K562 (cell line): ENCODE data around the gene TRIM44. TPM values are rescaled to one million over a fixed set of nuclear protein-coding genes. Genes with fewer than 3 reads are reported as not detected.

Experiments
- ATAC-seq: fragments of 200-7000 bp; cut with Tn5 transposase; 3 replicates; pipeline ENCODE4 v1.9.1; 2020; ENCODE audit warnings: moderate library complexity
- BruUV-seq: library from RNA; stranded (reverse); fragments of 400-500 nt; replicated peaks from 2 replicates; lab custom pipeline; 2021; lab: Mats Ljungman, UMichigan
- CTCF ChIA-PET: fragments of 300-600 bp; formaldehyde crosslinking; extraction: SDS; loops from one replicate; lab custom pipeline; 2021; ENCODE audit warnings: low intra/inter-chr PET ratio; lab: Yijun Ruan, JAX
- POLR2A ChIA-PET: fragments of 300-600, 350-650 bp; sonication (Branson Sonifier 250); formaldehyde crosslinking; extraction: SDS; loops from one replicate; lab custom pipeline; 2021; ENCODE audit warnings: antibody characterized with exemption, inconsistent platforms; lab: Yijun Ruan, JAX
- DNase-seq, 4 experiments: peaks; one replicate each; pipeline versions ENCODE4 v3.0.0 to v3.0.0-alpha.2; 2011 to 2018; ENCODE audit warnings: low spot score in 3 of 4, mixed read lengths in 3 of 4; ENCODE audit errors: extremely low read depth in 1 of 4
- FAIRE-seq: peaks from 2 replicates; lab custom pipeline; 2011; peaks lifted over from hg19 to GRCh38; lab: Jason Lieb, UNC
- H2AFZ ChIP-seq: 2 replicates; pipeline ENCODE4 v1.6.0; 2011; ENCODE audit warnings: low read depth, low read length, control low read depth, inconsistent platforms
- H3K27ac ChIP-seq: fragments of 200-600 bp; 3 replicates; pipeline ENCODE4 v1.8.0; 2011; ENCODE audit warnings: low read depth, mild to moderate bottlenecking, control low read depth, inconsistent platforms, low read length, moderate library complexity, mixed read lengths; ENCODE audit errors: extremely low read depth
- H3K27me3 ChIP-seq, 2 experiments: fragments of 300-600 bp in 1 of 2; 2 replicates in 1 of 2; 3 replicates in 1 of 2; pipeline versions ENCODE4 v1.6.0 to v1.8.0; 2011; ENCODE audit warnings: inconsistent platforms in 2 of 2, low read length in 2 of 2, mild to moderate bottlenecking in 1 of 2, mixed read lengths in 1 of 2, moderate library complexity in 1 of 2; ENCODE audit not compliant: control insufficient read depth in 2 of 2, insufficient read depth in 2 of 2
- H3K36me3 ChIP-seq: fragments of 300-600 bp; 3 replicates; pipeline ENCODE4 v1.8.0; 2011; ENCODE audit warnings: mild to moderate bottlenecking, low read length, inconsistent platforms; ENCODE audit not compliant: control insufficient read depth, insufficient read depth
- H3K4me1 ChIP-seq, 2 experiments: fragments of 200-600 bp in 1 of 2; replicated peaks in 1 of 2; 2 replicates in 1 of 2; 3 replicates in 1 of 2; pipeline versions ENCODE4 v1.5.1 to v1.8.0; 2011; ENCODE audit warnings: inconsistent platforms in 2 of 2, low read length in 2 of 2, mild to moderate bottlenecking in 1 of 2, mixed read lengths in 1 of 2, moderate library complexity in 1 of 2; ENCODE audit not compliant: control insufficient read depth in 2 of 2, insufficient read depth in 2 of 2
- H3K4me2 ChIP-seq: 2 replicates; pipeline ENCODE4 v1.6.1; 2011; ENCODE audit warnings: low read length, control low read depth, inconsistent platforms, mixed read lengths; ENCODE audit not compliant: insufficient read depth
- H3K4me3 ChIP-seq: fragments of 200-600 bp; sonication (generic), shearing (Covaris generic); 2 replicates; pipeline ENCODE4 v1.5.1; 2016; ENCODE audit warnings: control low read depth, inconsistent platforms
- H3K79me2 ChIP-seq: fragments of 200-600 bp; 3 replicates; pipeline ENCODE4 v1.8.0; 2011; ENCODE audit warnings: low read length, inconsistent platforms; ENCODE audit not compliant: control insufficient read depth, insufficient read depth
- H3K9ac ChIP-seq, 2 experiments: 2 replicates each; pipeline versions ENCODE4 v1.6.0 to v1.6.1; 2011; ENCODE audit warnings: low read depth in 2 of 2, low read length in 2 of 2, control low read depth in 1 of 2, inconsistent platforms in 1 of 2, mild to moderate bottlenecking in 1 of 2, mixed read lengths in 1 of 2; ENCODE audit not compliant: insufficient read depth in 1 of 2
- H3K9me1 ChIP-seq: one replicate; pipeline ENCODE4 v1.6.0; 2011; ENCODE audit warnings: inconsistent platforms, mild to moderate bottlenecking, low read length, moderate library complexity; ENCODE audit not compliant: control insufficient read depth, insufficient read depth
- H3K9me3 ChIP-seq: replicated peaks from 2 replicates; pipeline ENCODE4 v1.5.1; 2011; ENCODE audit warnings: low read depth, low read length, inconsistent platforms; ENCODE audit not compliant: control insufficient read depth, insufficient read depth
- H4K20me1 ChIP-seq: replicated peaks from 2 replicates; pipeline ENCODE4 v1.6.1; 2011; ENCODE audit warnings: low read length, inconsistent platforms, mixed read lengths; ENCODE audit not compliant: control insufficient read depth, insufficient read depth
- ADNP ChIP-seq: fragments of 200-800 bp; sonication (Bioruptor generic); IDR thresholded peaks from 2 replicates; pipeline ENCODE4 v1.6.1; 2016; ENCODE audit warnings: missing genetic modification characterization, missing compliant biosample characterization
- ATF7 ChIP-seq: fragments of 450-650 bp; IDR thresholded peaks from 2 replicates; pipeline ENCODE4 v1.7.1; 2014; ENCODE audit warnings: mild to moderate bottlenecking, moderate library complexity
- CXXC5 ChIP-seq: fragments of 250-450 bp; sonication (Bioruptor Pico); IDR thresholded peaks from 2 replicates; pipeline ENCODE4 v1.8.0; 2022; ENCODE audit warnings: inconsistent platforms, mild to moderate bottlenecking, moderate library complexity
- EP400 ChIP-seq: fragments of 450-650 bp; IDR thresholded peaks from 2 replicates; pipeline ENCODE4 v1.6.1; 2017; ENCODE audit warnings: antibody characterized with exemption, mild to moderate bottlenecking, moderate library complexity
- MEF2D ChIP-seq: conservative IDR thresholded peaks from 2 replicates; pipeline ENCODE4 v1.6.1; 2016; ENCODE audit warnings: low read depth, missing genetic modification characterization, missing compliant biosample characterization
- SMAD3 ChIP-seq: fragments of 450-650 bp; formaldehyde crosslinking; conservative IDR thresholded peaks from 2 replicates; pipeline ENCODE4 v1.4.0; 2020; ENCODE audit warnings: mild to moderate bottlenecking
- TAF7 ChIP-seq: fragments of 450-650 bp; IDR thresholded peaks from 2 replicates; pipeline ENCODE4 v1.6.1; 2016; ENCODE audit warnings: missing genetic modification characterization, missing compliant biosample characterization
- ZBTB17 ChIP-seq: fragments of 450-650 bp; formaldehyde crosslinking; IDR thresholded peaks from 2 replicates; pipeline ENCODE4 v1.4.0; 2020; ENCODE audit warnings: mild to moderate bottlenecking
- ZFP36 ChIP-seq: fragments of 150-350 bp; IDR thresholded peaks from 2 replicates; pipeline ENCODE4 v1.6.1; 2018; ENCODE audit warnings: low read length, low read depth; ENCODE audit not compliant: partially characterized antibody
- ZNF583 ChIP-seq: fragments of 250-450 bp; sonication (Bioruptor Pico); IDR thresholded peaks from 2 replicates; pipeline ENCODE4 v1.4.0; 2020
- ZNF79 ChIP-seq: fragments of 250-450 bp; sonication (Bioruptor Pico); IDR thresholded peaks from 2 replicates; pipeline ENCODE4 v1.4.0; 2020; ENCODE audit warnings: low read depth, mild to moderate bottlenecking, moderate library complexity
- WGBS: fragments of 100-300 bp; shearing (Covaris generic); methylation state at CpG from one replicate; pipeline ENCODE4 v1.1.6; 2016; ENCODE audit warnings: low coverage, mixed read lengths; ENCODE audit not compliant: insufficient coverage; ENCODE audit errors: missing lambda C conversion rate; 5-methylcytosine and 5-hydroxymethylcytosine counted together
- in situ Hi-C: fragments of 300-500 bp; cut with MboI; formaldehyde crosslinking; loops from 4 replicates; pipeline ENCODE4 v1.15.0; 2018; ENCODE audit warnings: inconsistent platforms, mixed read lengths
- intact Hi-C: fragments of 100-400 bp; cut with micrococcal nuclease; formaldehyde crosslinking; loops from 2 replicates; pipeline ENCODE4 v1.14.2; 2022
- polyA plus RNA-seq, 8 experiments: library from polyadenylated mRNA; depleted of rRNA in 4 of 8; stranded (reverse) in 5 of 8; unstranded in 3 of 8; fragments of >200 nt; fragmentation: Nextera tagmentation in 2 of 8; fragmentation: Illumina TruSeq in 1 of 8; extraction: Ambion mirVana in 2 of 8; extraction: Trizol in 1 of 8; gene quantifications; 2 replicates each; pipeline versions ENCODE4 v1.2.1 to v1.2.3, GENCODE V29; 2011 to 2014; ENCODE audit warnings: inconsistent platforms in 1 of 8, missing spikeins in 1 of 8
- total RNA-seq, 7 experiments: library from RNA; depleted of rRNA in 6 of 7; stranded (reverse); fragments of >200 nt in 6 of 7; fragmentation: Illumina TruSeq in 2 of 7; extraction: Trizol in 2 of 7; gene quantifications; 2 replicates each; pipeline versions ENCODE4 v1.2.1 to v1.2.3, GENCODE V29; 2011 to 2021; ENCODE audit warnings: low replicate concordance in 1 of 7
- TF ChIP-seq, protein P1 (sequence below): fragments of 250-450 bp; sonication (Bioruptor Pico); IDR thresholded peaks from 2 replicates; pipeline ENCODE4 v1.8.0; 2022; ENCODE audit warnings: inconsistent platforms, mild to moderate bottlenecking, moderate library complexity, borderline replicate concordance
- TF ChIP-seq, protein P2 (sequence below): sonication (generic); formaldehyde crosslinking; IDR thresholded peaks from 2 replicates; pipeline ENCODE4 v1.8.0; 2023; ENCODE audit warnings: mild to moderate bottlenecking, missing genetic modification reagents
- TF ChIP-seq, protein P3 (sequence below): fragments of 450-650 bp; IDR thresholded peaks from 2 replicates; pipeline ENCODE4 v1.6.1; 2016; ENCODE audit warnings: missing biosample characterization, missing genetic modification characterization
- TF ChIP-seq, protein P4 (sequence below), 2 experiments: fragments of 200-800 bp in 1 of 2; sonication (Bioruptor generic) in 1 of 2; sonication (generic) in 1 of 2; formaldehyde crosslinking in 1 of 2; IDR thresholded peaks in 1 of 2; conservative IDR thresholded peaks in 1 of 2; 2 replicates each; pipeline versions ENCODE4 v1.5.0 to v1.6.1; 2016 to 2020; ENCODE audit warnings: missing compliant biosample characterization in 1 of 2, missing genetic modification characterization in 1 of 2, missing genetic modification reagents in 1 of 2

TRIM44 gene
- total and polyA plus RNA-seq, 9 of the 15 experiments (the other 6 are each of a cell fraction or from before 2014, with no cell fraction given), result 8.3 to 105 (median 37.2) TPM

DNA sequence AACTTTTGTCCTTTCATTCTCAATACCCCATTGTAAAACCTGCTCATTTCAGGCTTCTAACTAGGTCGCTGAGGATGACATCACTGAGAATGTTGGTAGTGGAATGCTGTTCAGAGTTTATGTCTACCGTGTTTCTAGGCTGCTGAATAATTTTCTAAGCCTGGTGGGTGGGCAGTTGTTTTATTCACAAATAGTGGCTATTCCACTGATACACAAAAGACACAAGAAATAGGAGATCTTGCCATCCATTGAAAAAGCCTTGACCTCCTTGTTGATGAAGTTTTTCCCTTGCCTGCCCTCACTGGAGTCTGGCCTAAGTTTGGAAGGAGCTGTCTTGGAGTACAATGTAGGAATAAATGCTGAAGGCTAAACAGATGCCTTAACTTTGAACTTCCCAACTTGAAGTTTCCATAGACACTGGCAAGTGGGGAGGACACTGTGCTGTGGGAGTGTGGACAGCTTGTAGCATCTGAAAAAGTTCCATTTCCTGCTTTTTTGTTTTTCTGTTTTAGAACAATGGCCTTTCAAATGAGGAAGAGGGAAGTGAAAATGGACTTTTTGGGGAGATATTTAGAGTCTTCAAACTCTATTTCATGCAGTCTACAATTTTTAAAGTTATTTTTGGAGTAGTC lies 59.2 kb downstream of the TRIM44 start (continued):
- TF ChIP-seq, protein P1, sequence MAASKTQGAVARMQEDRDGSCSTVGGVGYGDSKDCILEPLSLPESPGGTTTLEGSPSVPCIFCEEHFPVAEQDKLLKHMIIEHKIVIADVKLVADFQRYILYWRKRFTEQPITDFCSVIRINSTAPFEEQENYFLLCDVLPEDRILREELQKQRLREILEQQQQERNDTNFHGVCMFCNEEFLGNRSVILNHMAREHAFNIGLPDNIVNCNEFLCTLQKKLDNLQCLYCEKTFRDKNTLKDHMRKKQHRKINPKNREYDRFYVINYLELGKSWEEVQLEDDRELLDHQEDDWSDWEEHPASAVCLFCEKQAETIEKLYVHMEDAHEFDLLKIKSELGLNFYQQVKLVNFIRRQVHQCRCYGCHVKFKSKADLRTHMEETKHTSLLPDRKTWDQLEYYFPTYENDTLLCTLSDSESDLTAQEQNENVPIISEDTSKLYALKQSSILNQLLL (CRISPR knock-in tag), result no peak

DNA sequence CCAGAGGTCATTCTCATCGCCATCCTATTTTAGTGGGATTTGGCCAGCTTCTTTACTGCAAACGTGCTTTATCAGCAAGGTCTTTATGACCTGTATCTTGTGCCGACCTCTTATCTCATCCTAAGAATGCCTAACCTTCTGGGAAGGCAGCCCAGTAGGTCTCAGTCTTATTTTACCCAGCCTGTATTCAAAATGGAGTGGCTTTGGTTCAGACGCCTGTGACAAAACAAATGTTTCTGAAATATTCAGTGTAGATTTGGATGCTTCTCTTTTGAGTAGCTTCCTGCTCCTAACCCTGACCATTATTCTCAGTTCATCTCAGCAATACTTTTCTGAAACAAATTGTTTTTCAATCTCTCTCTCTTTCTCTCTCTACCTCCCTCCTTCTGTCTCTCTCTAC lies 60.1 kb downstream of the TRIM44 start:
- no peak overlapping the region for H2AFZ ChIP-seq
- peaks cover 24% of the 10 kb centered on the region for H3K36me3 ChIP-seq
- no TSS peak for BruUV-seq
- H3K4me3 ChIP-seq, result no peak overlapping the region
- no peaks in the 10 kb centered on the region for H3K27me3 ChIP-seq
- no peak overlapping the region for H3K4me2 ChIP-seq
- H3K27ac ChIP-seq, result no peak overlapping the region
- peaks cover 43% of the 10 kb centered on the region for H3K79me2 ChIP-seq
- CTCF ChIA-PET, result no interaction called here
- H4K20me1 ChIP-seq, result no peaks in the 10 kb centered on the region; the same call in 1 of the 2 replicates
- DNase-seq (no peak), ATAC-seq (no peak), FAIRE-seq (no peak)
- H3K9ac ChIP-seq, result no peak overlapping the region
- WGBS, result 37% methylated on average over 4 of the region's 4 CpGs
- intact Hi-C loops, result no loop called here
- POLR2A ChIA-PET, result no interaction called here
- H3K4me1 ChIP-seq, result no peaks in the 10 kb centered on the region; a peak in 1 of 5 replicates
- no peaks in the 10 kb centered on the region; the same call in 1 of the 2 replicates for H3K9me3 ChIP-seq
- H3K9me1 ChIP-seq, result no peaks in the 10 kb centered on the region
- in situ Hi-C loops, result no loop called here
- TF ChIP-seq MEF2D (tag), result peak; percentile 78
- TF ChIP-seq, protein P2, sequence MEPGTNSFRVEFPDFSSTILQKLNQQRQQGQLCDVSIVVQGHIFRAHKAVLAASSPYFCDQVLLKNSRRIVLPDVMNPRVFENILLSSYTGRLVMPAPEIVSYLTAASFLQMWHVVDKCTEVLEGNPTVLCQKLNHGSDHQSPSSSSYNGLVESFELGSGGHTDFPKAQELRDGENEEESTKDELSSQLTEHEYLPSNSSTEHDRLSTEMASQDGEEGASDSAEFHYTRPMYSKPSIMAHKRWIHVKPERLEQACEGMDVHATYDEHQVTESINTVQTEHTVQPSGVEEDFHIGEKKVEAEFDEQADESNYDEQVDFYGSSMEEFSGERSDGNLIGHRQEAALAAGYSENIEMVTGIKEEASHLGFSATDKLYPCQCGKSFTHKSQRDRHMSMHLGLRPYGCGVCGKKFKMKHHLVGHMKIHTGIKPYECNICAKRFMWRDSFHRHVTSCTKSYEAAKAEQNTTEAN (CRISPR knock-in tag), result no peak
- TF ChIP-seq CXXC5 (CRISPR knock-in tag), result peak; percentile 42; the same call in 1 of the 2 replicates
- TF ChIP-seq ADNP, result no peak
- TF ChIP-seq, protein P3, sequence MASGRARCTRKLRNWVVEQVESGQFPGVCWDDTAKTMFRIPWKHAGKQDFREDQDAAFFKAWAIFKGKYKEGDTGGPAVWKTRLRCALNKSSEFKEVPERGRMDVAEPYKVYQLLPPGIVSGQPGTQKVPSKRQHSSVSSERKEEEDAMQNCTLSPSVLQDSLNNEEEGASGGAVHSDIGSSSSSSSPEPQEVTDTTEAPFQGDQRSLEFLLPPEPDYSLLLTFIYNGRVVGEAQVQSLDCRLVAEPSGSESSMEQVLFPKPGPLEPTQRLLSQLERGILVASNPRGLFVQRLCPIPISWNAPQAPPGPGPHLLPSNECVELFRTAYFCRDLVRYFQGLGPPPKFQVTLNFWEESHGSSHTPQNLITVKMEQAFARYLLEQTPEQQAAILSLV (tag), result 0 out of 2 replicates have a peak, but pooled peaks have one; percentile 58
- TF ChIP-seq TAF7, result 0 out of 2 replicates have a peak, but pooled peaks have one; percentile 23
- peak; percentile 67; the same call in 1 of the 2 replicates for TF ChIP-seq SMAD3 (CRISPR knock-in tag)
- no peak for TF ChIP-seq ZBTB17 (CRISPR knock-in tag)
- no peak for TF ChIP-seq EP400
- TF ChIP-seq, protein P4, sequence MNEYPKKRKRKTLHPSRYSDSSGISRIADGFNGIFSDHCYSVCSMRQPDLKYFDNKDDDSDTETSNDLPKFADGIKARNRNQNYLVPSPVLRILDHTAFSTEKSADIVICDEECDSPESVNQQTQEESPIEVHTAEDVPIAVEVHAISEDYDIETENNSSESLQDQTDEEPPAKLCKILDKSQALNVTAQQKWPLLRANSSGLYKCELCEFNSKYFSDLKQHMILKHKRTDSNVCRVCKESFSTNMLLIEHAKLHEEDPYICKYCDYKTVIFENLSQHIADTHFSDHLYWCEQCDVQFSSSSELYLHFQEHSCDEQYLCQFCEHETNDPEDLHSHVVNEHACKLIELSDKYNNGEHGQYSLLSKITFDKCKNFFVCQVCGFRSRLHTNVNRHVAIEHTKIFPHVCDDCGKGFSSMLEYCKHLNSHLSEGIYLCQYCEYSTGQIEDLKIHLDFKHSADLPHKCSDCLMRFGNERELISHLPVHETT (CRISPR knock-in tag; conservative IDR thresholded peaks at IDR 0.05 in 1 of 2, IDR thresholded peaks at IDR 0.05 in 1 of 2), result 0 out of 4 replicates have a peak, but pooled peaks of 1 of the 2 experiments have one; percentile 66
- TF ChIP-seq ZNF583 (CRISPR knock-in tag), result 0 out of 2 replicates have a peak, but pooled peaks have one; percentile 42
- TF ChIP-seq ATF7, result no peak
- TF ChIP-seq ZFP36, result peak; percentile 21
- TF ChIP-seq ZNF79 (CRISPR knock-in tag), result 0 out of 2 replicates have a peak, but pooled peaks have one; percentile 16
